HG03565 (cell line): ENCODE data around the gene CDH4.

Experiments
- ATAC-seq: cut with Tn5 transposase; IDR thresholded peaks from one replicate; pipeline ENCODE4 v1.9.1; 2021; ENCODE audit warnings: mild to moderate bottlenecking, moderate library complexity; ENCODE audit not compliant: unreplicated experiment

CDH4 gene

GRCh38 chr20:61322151-61322865 is 70.2 kb downstream of the CDH4 start:
- no peak for ATAC-seq

- ATAC-seq = no peak
These were observed 72.8 kb downstream of the CDH4 start for GRCh38 chr20:61324906-61325305.

- no peak for ATAC-seq
These were observed 73.7 kb downstream of the CDH4 start for GRCh38 chr20:61325718-61326117.

GRCh38 chr20:61328911-61329558 is 77.0 kb downstream of the CDH4 start:
- no peak for ATAC-seq

- ATAC-seq = no peak
These were observed 78.4 kb downstream of the CDH4 start for GRCh38 chr20:61330441-61330840.

GRCh38 chr20:61331543-61331942 is 79.5 kb downstream of the CDH4 start:
- ATAC-seq = no peak

- no peak for ATAC-seq
These were observed 80.2 kb downstream of the CDH4 start for GRCh38 chr20:61332016-61332975.

GRCh38 chr20:61333484-61334108 is 81.5 kb downstream of the CDH4 start:
- no peak for ATAC-seq

GRCh38 chr20:61340157-61340556 is 88.1 kb downstream of the CDH4 start:
- no peak for ATAC-seq

GRCh38 chr20:61341605-61342004 is 89.5 kb downstream of the CDH4 start:
- no peak for ATAC-seq

- no peak for ATAC-seq
These were observed 91.9 kb downstream of the CDH4 start for GRCh38 chr20:61343934-61344333.

- ATAC-seq = no peak
These were observed 93.6 kb downstream of the CDH4 start for GRCh38 chr20:61345656-61346055.

- no peak for ATAC-seq
These were observed 94.9 kb downstream of the CDH4 start for GRCh38 chr20:61346996-61347395.

- ATAC-seq = no peak
These were observed 95.4 kb downstream of the CDH4 start for GRCh38 chr20:61347443-61347842.

- ATAC-seq = no peak
These were observed 97.5 kb downstream of the CDH4 start for GRCh38 chr20:61349447-61350165.

GRCh38 chr20:61350500-61351250 is 98.6 kb downstream of the CDH4 start:
- ATAC-seq = no peak

- ATAC-seq = no peak
These were observed 100.5 kb downstream of the CDH4 start for GRCh38 chr20:61352346-61353260.

GRCh38 chr20:61353261-61354000 is 101.4 kb downstream of the CDH4 start:
- ATAC-seq = no peak
